Ovary (tissue), 10 donors: Measurements from ENCODE around the gene OR5D18. TPM values are rescaled to one million over a fixed set of nuclear protein-coding genes. Genes with fewer than 3 reads are reported as not detected.

Source experiments
- DNase-seq, 5 donors: peaks; one replicate each; pipeline ENCODE4 v3.0.0-alpha.2; 2019 to 2020
- H3K27ac ChIP-seq, 2 donors: fragments of 200-600 bp; one replicate each; pipeline versions ENCODE4 v1.5.1 to v1.8.0; 2019 to 2022
- H3K27me3 ChIP-seq: fragments of 200-600 bp; one replicate; pipeline ENCODE4 v1.8.0; 2022
- H3K36me3 ChIP-seq: fragments of 200-600 bp; sonication (generic); one replicate; pipeline ENCODE4 v1.5.1; 2019
- H3K4me1 ChIP-seq: one replicate; pipeline ENCODE4 v1.8.1; 2013; ENCODE audit warnings: mild to moderate bottlenecking, moderate library complexity; ENCODE audit not compliant: insufficient read depth
- H3K4me3 ChIP-seq: fragments of 200-600 bp; sonication (generic); one replicate; pipeline ENCODE4 v1.5.1; 2017
- H3K9me3 ChIP-seq, 2 donors: fragments of 200-600 bp in 1 of 2; sonication (generic) in 1 of 2; one replicate each; pipeline versions ENCODE4 v1.5.1 to v1.8.1; 2013 to 2019; ENCODE audit warnings: mild to moderate bottlenecking in 1 of 2, moderate library complexity in 1 of 2
- EP300 ChIP-seq: sonication (generic); formaldehyde crosslinking; IDR thresholded peaks from one replicate; pipeline ENCODE4 v1.6.1; 2017; ENCODE audit warnings: antibody characterized with exemption
- POLR2A ChIP-seq: fragments of 450-650 bp; IDR thresholded peaks from one replicate; pipeline ENCODE4 v1.6.1; 2017; ENCODE audit warnings: antibody characterized with exemption, mild to moderate bottlenecking, moderate library complexity
- WGBS, 3 donors: extraction: QIAGEN DNeasy Blood & Tissue Kit in 1 of 3; methylation state at CpG; one replicate each; pipeline versions ENCODE4 v1.1.5 to v1.1.7; 2013 to 2017; 5-methylcytosine and 5-hydroxymethylcytosine counted together
- intact Hi-C, 4 donors: fragments of 100-400 bp; cut with DNase I; formaldehyde crosslinking; loops; one replicate each; pipeline versions ENCODE4 v1.11.0 to v1.15.1; 2022 to 2023
- long read RNA-seq, 3 donors: library from polyadenylated mRNA in 2 of 3; unstranded in 2 of 3; transcript quantifications; one replicate each; pipeline ENCODE4 v2.0.0 and lab custom pipeline, GENCODE V29; 2021 to 2026
- polyA plus RNA-seq, 2 donors: library from polyadenylated mRNA; stranded (reverse); fragments of 200-250 nt in 1 of 2; fragments of 350-450 nt in 1 of 2; fragmentation: Illumina TruSeq in 1 of 2; extraction: RNeasy Lipid Tissue Mini Kit (QIAGEN cat#74804) in 1 of 2; gene quantifications; one replicate each; pipeline ENCODE4 v1.2.3, GENCODE V29; 2013 to 2014
- total RNA-seq, 7 donors: library from RNA; depleted of rRNA in 2 of 7; stranded (reverse); fragments of >200 nt in 2 of 7; fragmentation: NEBNext Ultra II Directional in 3 of 7; extraction: Animal tissue kit (Norgen Biotek cat#: 25700) in 3 of 7; gene quantifications; one replicate each; pipeline versions ENCODE4 v1.1.0 to v1.2.4, GENCODE V29; 2016 to 2023
- TF ChIP-seq, protein P1 (sequence below), 3 donors: fragments of 450-650 bp in 2 of 3; fragments of 200-600 bp in 1 of 3; IDR thresholded peaks; one replicate each; pipeline versions ENCODE4 v1.5.1 to v1.8.0; 2016 to 2022; ENCODE audit warnings: antibody characterized with exemption in 3 of 3, mild to moderate bottlenecking in 1 of 3
- donor health status: DM: no; HTN: no; CAD: no; lungs with moderate emphysema.
- donor health status: DM: no; HTN: no; CAD: no.
- donor health status: Bipolar disorder and iron deficiency.
- donor health status: DM: yes; HTN: yes; CAD: no.
- donor health status: DM: no; HTN: no; CAD: no.
- donor health status: DM: yes; HTN: yes; CAD: no.

Gene OR5D18
- total RNA-seq (not detected), polyA plus RNA-seq (not detected)
- long read RNA-seq, donor 1 = 0 reads
- long read RNA-seq, donor 2 = 0 reads
- long read RNA-seq, donor 3 = 0 reads

GRCh38 chr11:55819330-55819729 is at the start of gene OR5D18:
TSS of gene OR5D18 (plus strand) at chr11:55819630. CDS start at chr11:55819630, 0 bp downstream.
- TF ChIP-seq EP300 = no peak
- TF ChIP-seq, protein P1, sequence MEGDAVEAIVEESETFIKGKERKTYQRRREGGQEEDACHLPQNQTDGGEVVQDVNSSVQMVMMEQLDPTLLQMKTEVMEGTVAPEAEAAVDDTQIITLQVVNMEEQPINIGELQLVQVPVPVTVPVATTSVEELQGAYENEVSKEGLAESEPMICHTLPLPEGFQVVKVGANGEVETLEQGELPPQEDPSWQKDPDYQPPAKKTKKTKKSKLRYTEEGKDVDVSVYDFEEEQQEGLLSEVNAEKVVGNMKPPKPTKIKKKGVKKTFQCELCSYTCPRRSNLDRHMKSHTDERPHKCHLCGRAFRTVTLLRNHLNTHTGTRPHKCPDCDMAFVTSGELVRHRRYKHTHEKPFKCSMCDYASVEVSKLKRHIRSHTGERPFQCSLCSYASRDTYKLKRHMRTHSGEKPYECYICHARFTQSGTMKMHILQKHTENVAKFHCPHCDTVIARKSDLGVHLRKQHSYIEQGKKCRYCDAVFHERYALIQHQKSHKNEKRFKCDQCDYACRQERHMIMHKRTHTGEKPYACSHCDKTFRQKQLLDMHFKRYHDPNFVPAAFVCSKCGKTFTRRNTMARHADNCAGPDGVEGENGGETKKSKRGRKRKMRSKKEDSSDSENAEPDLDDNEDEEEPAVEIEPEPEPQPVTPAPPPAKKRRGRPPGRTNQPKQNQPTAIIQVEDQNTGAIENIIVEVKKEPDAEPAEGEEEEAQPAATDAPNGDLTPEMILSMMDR (IDR thresholded peaks at IDR 0.05) = no peak
- no peak for TF ChIP-seq POLR2A
- Histone ChIP-seq H3K27ac (no peak within 1 kb of the TSS), H3K27me3 (no peaks in the 10 kb centered on the region), H3K4me3 (no peak within 1 kb of the TSS), H3K4me1 (no peaks in the 10 kb centered on the region), H3K9me3 (no peaks in the 10 kb centered on the region), H3K36me3 (no peaks in the 10 kb centered on the region)
- WGBS, 3 donors = 80 to 82% (median 80%) methylated on average over 5 of the region's 5 CpGs
- DNase-seq = no peak
- intact Hi-C loops = no loop called here

DNA sequence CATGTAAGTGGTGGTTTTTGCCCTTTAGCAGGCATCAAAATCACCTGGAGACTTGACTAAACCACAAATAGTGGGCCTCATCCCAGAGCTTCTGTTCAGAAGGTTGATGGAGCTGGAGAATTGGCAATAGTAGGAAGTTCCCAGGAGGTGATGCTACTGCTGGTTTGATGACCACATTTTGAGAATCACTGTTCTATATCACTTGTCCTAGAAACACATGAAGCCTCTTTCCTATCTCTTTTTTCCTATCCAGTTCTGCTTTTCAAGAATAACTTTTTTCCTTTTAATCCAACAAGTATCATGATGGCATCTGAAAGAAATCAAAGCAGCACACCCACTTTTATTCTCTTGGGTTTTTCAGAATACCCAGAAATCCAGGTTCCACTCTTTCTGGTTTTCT is 46.3 kb upstream of the OR5D18 start, which contains the start of gene OR5D13:
Gene OR5D13 (plus strand): TSS at position 301 of the 400 bp plus-strand sequence. CDS start 0 bp downstream, at position 301.
- no peak for DNase-seq
- no peaks in the 10 kb centered on the region for H3K9me3 ChIP-seq
- H3K4me3 ChIP-seq = no peak within 1 kb of the TSS
- intact Hi-C loops = no loop called here
- H3K36me3 ChIP-seq = no peaks in the 10 kb centered on the region
- H3K27ac ChIP-seq = no peak within 1 kb of the TSS
- no peak for TF ChIP-seq POLR2A
- no peak for TF ChIP-seq EP300
- TF ChIP-seq, protein P1 (IDR thresholded peaks at IDR 0.05) = no peak
- H3K4me1 ChIP-seq = no peaks in the 10 kb centered on the region
- H3K27me3 ChIP-seq = no peaks in the 10 kb centered on the region

DNA sequence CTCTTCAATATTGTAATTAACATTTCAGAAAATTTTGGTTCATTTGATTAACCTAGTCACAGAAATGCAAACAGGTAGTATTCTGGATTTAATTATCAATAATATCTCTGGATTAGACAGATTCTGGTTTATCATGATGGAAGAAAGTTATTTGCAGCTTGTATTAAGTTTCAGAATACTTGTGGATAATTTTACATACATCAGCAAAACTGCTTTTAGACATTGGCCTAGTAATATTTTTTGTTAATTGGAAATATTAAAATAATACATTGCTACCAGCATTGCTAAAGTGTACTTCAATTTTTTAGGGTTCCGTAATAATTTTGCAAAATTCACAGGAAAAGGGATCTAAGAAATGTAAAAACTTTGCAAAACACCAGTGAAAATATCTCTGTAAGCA is 27.8 kb upstream of the OR5D18 start:
- intact Hi-C loops = no loop called here

DNA sequence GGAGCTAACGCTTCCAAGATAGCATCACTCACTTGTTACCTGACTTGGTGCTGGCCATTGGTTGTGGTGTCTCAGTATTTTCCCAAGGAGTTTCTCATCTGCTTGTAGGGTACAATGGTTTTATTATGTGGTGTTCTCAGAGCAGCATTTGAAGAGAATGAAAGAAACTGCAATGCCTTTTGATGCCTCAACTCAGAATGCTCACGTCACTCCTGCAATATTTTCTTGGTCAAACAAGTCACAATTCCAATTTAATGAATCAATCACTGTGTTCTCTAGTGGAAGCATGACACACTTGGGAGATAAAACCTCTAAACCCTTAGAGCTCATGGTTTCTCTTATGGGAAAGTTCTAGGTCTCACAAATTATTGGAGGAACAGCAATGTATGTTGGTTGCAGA is 26.1 kb upstream of the OR5D18 start:
- intact Hi-C loops = no loop called here
- TF ChIP-seq EP300 (no peak), POLR2A (no peak)
- TF ChIP-seq, protein P1 (IDR thresholded peaks at IDR 0.05) = no peak
- no peak overlapping the region for H3K4me3 ChIP-seq
- no peak for DNase-seq
- no peaks in the 10 kb centered on the region for H3K4me1 ChIP-seq
- 49 to 70% (median 53%) methylated on average over 2 of the region's 2 CpGs for WGBS, 3 donors
- H3K9me3 ChIP-seq = no peaks in the 10 kb centered on the region
- H3K27ac ChIP-seq = no peak overlapping the region
- no peaks in the 10 kb centered on the region for H3K27me3 ChIP-seq
- no peaks in the 10 kb centered on the region for H3K36me3 ChIP-seq

More for the DNA sequence above, 27.8 kb upstream of the OR5D18 start:
- DNase-seq = no peak
- Histone ChIP-seq H3K4me1 (no peaks in the 10 kb centered on the region), H3K27ac (no peak overlapping the region), H3K27me3 (no peaks in the 10 kb centered on the region), H3K36me3 (no peaks in the 10 kb centered on the region), H3K4me3 (no peak overlapping the region), H3K9me3 (no peaks in the 10 kb centered on the region)
- TF ChIP-seq, protein P1 (IDR thresholded peaks at IDR 0.05) = no peak
- TF ChIP-seq POLR2A = no peak
- no peak for TF ChIP-seq EP300
- 78 to 86% (median 85%) methylated on average over 1 of the region's 1 CpG for WGBS, 3 donors
